Mesodermal cell (in vitro differentiated cells): ENCODE measurements around the gene CTIF.

Experiments used
- H3K27ac ChIP-seq: 2 replicates; pipeline ENCODE4 v1.7.0; 2013; ENCODE audit warnings: mild to moderate bottlenecking, low read depth, low read length, moderate library complexity; ENCODE audit not compliant: severe bottlenecking
- H3K36me3 ChIP-seq: 2 replicates; pipeline ENCODE4 v1.7.1; 2013; ENCODE audit warnings: mild to moderate bottlenecking, low read length, moderate library complexity; ENCODE audit not compliant: control insufficient read depth, insufficient read depth
- H3K4me1 ChIP-seq: one replicate; pipeline ENCODE4 v1.7.1; 2013; ENCODE audit warnings: mild to moderate bottlenecking, low read length; ENCODE audit not compliant: insufficient read depth, control insufficient read depth, poor library complexity, severe bottlenecking
- H3K4me3 ChIP-seq: 2 replicates; pipeline ENCODE4 v1.7.0; 2013; ENCODE audit warnings: low read length, control low read depth, mild to moderate bottlenecking; ENCODE audit not compliant: insufficient read depth, poor library complexity, severe bottlenecking; ENCODE audit errors: extremely low read depth
- H3K9me3 ChIP-seq: 2 replicates; pipeline ENCODE4 v1.7.1; 2013; ENCODE audit warnings: mild to moderate bottlenecking, low read length, moderate library complexity; ENCODE audit not compliant: control insufficient read depth
- WGBS, 2 experiments: methylation state at CpG; one replicate each; pipeline ENCODE4 v1.1.5; 2013; ENCODE audit warnings: missing lambda C conversion rate in 2 of 2; ENCODE audit not compliant: insufficient coverage in 2 of 2; 5-methylcytosine and 5-hydroxymethylcytosine counted together

The CTIF gene

DNA sequence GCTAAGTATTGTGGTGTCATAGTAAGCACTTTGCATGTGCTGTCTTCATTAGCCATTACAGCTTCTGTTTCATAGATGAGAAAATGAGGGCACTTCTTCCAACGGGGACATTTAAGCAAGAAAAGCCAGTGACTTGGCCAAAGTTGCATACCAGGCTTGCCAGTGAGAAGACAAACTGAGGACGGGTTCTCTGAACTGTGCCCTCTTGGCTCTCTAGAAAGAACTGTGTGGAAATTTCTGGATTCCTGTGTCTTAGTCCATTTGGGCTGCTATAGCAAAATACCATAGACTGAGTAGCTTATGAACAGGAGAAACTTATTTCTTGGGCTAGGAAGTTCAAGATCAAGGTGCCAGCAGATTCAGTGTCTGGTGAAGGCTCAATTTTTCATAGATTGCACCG lies 13.3 kb downstream of the CTIF start:
- H3K4me3 ChIP-seq, result no peak overlapping the region
- peaks cover 52% of the 10 kb centered on the region for H3K36me3 ChIP-seq
- no peaks in the 10 kb centered on the region for H3K9me3 ChIP-seq
- H3K27ac ChIP-seq, result no peak overlapping the region
- 97% methylated on average over 2 to 3 of the region's 3 CpGs for WGBS, 2 experiments
- peaks cover 14% of the 10 kb centered on the region for H3K4me1 ChIP-seq

DNA sequence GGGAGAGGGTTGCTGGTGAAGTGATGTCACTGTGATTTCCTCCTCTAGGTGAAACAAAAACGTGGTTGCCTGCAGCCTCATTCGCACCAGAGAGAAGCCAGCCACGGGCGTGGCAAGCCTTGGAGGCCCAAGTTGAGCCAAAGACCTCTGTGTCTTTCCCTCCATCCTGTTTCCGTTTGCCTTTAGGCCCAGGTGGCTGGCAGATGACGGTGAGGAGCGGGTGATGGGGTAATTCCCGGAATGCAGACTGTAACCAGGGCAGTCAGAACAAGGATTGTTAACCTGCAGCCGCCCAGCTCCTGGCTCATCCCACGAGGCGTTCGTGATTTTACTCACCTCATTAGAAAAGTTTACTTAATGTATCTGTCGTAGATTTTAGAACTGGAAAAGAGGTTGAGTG lies 14.4 kb downstream of the CTIF start:
- Histone ChIP-seq H3K36me3 (peaks cover 55% of the 10 kb centered on the region), H3K4me1 (peaks cover 3% of the 10 kb centered on the region)

DNA sequence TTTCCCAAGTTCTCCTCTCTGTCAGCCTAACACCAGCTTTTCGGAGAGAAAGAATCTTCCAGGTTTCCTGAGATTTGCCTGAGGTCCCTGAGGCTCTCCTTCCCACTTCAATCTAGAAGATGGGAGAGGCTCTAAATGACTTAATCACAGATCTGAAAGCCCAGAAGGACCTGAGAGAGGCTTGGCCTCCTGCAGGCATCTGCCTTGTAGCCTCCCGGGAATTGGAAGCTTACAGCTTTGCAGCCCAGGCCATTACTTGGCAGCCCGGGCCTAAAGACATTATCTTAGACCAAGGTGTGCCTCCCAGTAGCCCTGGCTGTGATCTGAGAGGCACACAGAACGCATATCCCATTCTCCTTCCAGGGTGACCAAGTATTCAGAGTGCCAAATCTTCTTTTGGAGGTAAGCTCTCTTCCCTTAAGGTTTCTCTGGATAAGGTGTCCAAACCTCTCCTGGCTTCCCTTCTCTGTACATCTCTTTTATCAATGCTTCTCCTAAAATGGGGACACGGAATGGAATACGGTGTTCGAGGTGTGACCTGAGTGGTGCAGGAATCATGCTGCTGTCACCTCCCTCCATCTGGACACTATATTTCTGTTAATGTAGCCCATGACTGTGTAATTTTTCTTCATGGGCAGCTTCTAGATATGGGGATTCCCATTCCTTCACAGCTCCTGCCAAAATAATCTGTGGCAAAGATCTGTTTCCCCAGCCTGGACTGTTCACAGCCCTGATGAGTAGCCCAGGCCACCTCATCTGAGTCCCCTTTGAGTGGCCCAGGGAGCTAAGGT lies 16.0 kb downstream of the CTIF start:
- WGBS, 2 experiments, result 87 to 98% methylated on average over 6 of the region's 7 CpGs
- Histone ChIP-seq H3K9me3 (no peaks in the 10 kb centered on the region), H3K4me3 (no peak overlapping the region), H3K4me1 (no peaks in the 10 kb centered on the region), H3K27ac (no peak overlapping the region), H3K36me3 (peaks cover 55% of the 10 kb centered on the region)

More for the DNA sequence above, 14.4 kb downstream of the CTIF start:
- no peaks in the 10 kb centered on the region for H3K9me3 ChIP-seq
- WGBS, 2 experiments, result 94 to 96% methylated on average over 5 to 8 of the region's 13 CpGs
- H3K4me3 ChIP-seq, result no peak overlapping the region
- H3K27ac ChIP-seq, result no peak overlapping the region

DNA sequence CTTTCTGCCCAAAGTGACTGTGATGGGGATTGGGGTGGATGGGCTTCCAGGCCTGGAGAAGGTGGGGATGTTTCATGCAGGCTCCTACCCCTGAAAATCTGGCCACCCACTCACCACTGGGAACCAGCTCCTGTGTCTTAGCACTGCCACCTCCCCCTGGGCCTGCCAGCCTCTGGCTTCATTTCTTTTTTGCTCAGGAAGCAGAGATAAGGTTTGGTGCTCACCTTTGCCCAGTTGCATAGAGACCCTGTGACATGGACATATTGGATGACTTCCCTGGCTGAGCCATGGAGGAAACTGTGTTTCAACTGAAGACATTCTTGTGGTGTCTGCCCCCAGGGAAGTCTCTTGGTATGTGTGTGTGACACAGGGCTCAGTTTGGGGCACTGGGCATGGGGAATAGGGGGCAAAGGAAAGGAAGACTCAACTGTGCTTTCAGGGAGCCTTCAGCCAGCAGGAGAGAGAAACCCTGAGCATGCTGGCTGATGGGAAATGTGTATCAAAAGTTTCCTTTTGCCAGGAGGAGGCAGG lies 16.7 kb downstream of the CTIF start:
- H3K4me3 ChIP-seq, result no peak overlapping the region
- no peaks in the 10 kb centered on the region for H3K9me3 ChIP-seq
- no peaks in the 10 kb centered on the region for H3K4me1 ChIP-seq
- peaks cover 48% of the 10 kb centered on the region for H3K36me3 ChIP-seq
- no peak overlapping the region for H3K27ac ChIP-seq

DNA sequence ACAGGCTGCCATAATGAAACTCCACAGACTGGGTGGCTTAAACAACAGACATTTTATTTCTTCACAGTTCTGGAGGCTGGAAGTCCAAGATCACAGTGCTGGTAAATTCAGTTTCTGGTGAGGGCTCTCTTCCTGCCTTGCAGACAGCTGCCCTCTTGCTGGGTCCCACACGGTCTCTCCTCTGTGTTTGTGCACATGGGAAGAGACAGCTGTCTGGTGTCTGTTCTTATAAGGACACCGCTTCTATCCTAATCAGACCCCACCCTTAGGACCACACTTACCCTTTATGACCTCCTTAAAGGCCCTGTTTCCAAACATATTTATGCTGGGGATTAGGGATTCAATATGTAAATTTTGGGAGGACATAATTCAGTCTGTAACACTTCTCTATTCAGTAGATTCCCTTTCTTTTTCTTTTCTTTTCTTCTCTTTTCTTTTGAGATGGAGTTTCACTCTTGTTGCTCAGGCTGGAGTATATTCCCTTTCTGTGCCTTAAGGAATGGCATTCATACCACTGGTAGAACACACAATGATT lies 18.9 kb downstream of the CTIF start:
- Histone ChIP-seq H3K4me1 (peaks cover 5% of the 10 kb centered on the region), H3K27ac (no peak overlapping the region), H3K36me3 (peaks cover 37% of the 10 kb centered on the region), H3K4me3 (no peak overlapping the region), H3K9me3 (no peaks in the 10 kb centered on the region)
- 60% methylated on average over 1 of the region's 2 CpGs; no CpG with 5 or more reads in 1 of the 2 experiments for WGBS, 2 experiments

DNA sequence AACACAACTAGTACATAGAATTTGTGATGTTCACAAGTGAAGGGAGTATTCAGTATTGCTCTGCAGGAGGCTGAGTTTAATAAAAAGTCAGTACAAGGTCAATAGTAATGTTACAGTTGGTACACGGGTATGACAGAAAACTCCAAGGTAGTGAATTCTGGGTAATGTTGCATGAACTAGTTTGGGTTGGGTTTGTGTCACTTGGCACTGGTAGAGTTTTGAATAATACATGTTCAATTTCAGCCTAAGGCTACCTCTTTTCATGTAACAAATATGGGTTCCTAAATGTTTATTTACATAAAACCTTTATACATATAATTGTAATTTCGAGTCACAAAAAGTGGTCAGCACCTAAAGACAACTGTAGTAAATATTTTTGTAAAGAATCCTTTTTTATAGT lies 19.4 kb downstream of the CTIF start:
- Histone ChIP-seq H3K9me3 (no peaks in the 10 kb centered on the region), H3K4me3 (no peak overlapping the region), H3K36me3 (peaks cover 31% of the 10 kb centered on the region), H3K27ac (no peak overlapping the region), H3K4me1 (peaks cover 8% of the 10 kb centered on the region)
- 89 to 100% methylated on average over 1 of the region's 2 CpGs for WGBS, 2 experiments

DNA sequence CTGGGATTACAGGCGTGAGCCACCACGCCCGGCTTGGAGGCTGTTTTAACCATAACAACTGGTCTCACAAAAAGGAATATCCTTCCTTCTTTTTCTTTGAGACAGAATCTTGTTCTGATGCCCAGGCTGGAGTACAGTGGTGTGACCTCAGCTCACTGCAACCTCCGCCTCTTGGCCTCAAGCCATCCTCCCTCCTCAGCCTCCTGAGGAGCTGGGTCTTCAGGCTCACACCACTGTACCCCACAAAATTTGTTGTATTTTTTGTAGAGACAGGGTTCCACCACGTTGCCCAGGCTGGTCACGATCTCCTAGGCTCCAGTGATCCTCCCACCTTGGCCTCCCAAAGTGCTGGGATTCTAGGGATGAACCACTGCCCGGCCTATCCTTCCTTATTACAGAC lies 21.7 kb downstream of the CTIF start:
- WGBS, 2 experiments, result 82 to 88% methylated on average over 3 to 5 of the region's 7 CpGs
- Histone ChIP-seq H3K4me3 (no peak overlapping the region), H3K27ac (no peak overlapping the region), H3K36me3 (peaks cover 22% of the 10 kb centered on the region), H3K9me3 (no peaks in the 10 kb centered on the region), H3K4me1 (peaks cover 13% of the 10 kb centered on the region)

DNA sequence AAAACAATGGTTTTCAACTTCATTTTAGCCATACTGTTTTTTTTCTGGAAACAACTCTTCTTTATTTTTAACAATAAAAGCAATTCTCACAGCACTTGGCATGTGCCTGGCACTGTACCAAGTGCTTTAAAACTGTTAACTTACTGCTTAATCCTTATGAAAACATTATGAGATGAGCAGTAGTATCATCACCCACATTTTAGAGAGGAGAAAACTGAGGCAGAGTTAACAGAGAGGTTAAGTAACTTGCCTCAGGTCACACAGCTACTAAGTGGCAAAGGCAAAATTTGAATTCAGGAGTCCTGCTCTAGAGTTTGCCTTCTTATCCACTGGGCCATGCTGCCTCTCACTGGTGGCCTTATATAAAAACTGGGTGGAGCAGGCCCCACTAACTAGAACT lies 23.2 kb downstream of the CTIF start:
- no peak overlapping the region for H3K4me3 ChIP-seq
- peaks cover 19% of the 10 kb centered on the region for H3K4me1 ChIP-seq
- no peak overlapping the region for H3K27ac ChIP-seq
- peaks cover 13% of the 10 kb centered on the region for H3K36me3 ChIP-seq
- no peaks in the 10 kb centered on the region for H3K9me3 ChIP-seq

DNA sequence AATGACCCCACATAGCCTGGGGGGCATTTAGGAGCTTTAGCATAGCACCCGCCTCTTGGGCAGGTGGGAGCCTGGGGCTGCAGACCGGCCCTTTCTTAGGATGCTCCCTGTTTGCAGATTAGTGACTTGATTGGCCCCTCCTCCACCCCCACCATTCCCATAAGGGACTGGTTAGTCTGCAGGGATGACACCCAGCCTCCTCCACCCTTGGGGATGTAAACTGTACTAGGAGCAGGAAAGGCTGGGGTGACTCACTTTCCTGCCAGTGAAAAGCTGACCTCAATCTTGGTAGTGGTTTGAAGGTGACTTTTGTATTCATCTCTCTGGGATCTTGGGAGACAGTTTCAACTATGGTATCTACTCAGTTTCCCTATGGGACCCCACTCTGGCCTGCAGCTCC lies 24.2 kb downstream of the CTIF start:
- H3K27ac ChIP-seq, result no peak overlapping the region
- H3K36me3 ChIP-seq, result peaks cover 7% of the 10 kb centered on the region
- peaks cover 19% of the 10 kb centered on the region for H3K4me1 ChIP-seq
- WGBS, 2 experiments, result 75% methylated on average over 1 of the region's 2 CpGs; no CpG with 5 or more reads in 1 of the 2 experiments
- H3K9me3 ChIP-seq, result no peaks in the 10 kb centered on the region
- H3K4me3 ChIP-seq, result no peak overlapping the region

DNA sequence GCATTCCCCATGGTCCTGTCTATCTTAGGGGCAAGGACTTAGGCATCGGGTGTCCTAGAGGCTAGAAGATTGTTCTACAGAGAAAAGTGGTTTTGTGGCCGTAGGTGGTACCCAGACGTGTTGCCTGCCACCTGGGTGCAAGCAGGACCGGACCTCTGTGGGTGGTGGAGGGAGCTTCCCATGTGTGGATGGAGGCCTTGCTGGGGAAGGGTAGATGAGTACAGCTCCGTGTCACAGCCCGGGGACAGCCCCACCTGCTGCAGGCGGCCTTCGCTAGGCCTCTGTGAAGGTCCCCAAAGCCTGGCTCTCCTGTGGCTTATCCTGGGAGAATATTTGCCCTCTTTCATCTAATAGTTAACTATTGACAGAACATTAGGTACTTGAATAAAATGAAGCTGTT lies 25.3 kb downstream of the CTIF start:
- Histone ChIP-seq H3K4me3 (no peak overlapping the region), H3K27ac (no peak overlapping the region), H3K9me3 (no peaks in the 10 kb centered on the region), H3K4me1 (peaks cover 19% of the 10 kb centered on the region), H3K36me3 (peaks cover 7% of the 10 kb centered on the region)
- whole genome bisulfite sequencing, 2 experiments, result 92 to 95% methylated on average over 4 to 8 of the region's 8 CpGs

DNA sequence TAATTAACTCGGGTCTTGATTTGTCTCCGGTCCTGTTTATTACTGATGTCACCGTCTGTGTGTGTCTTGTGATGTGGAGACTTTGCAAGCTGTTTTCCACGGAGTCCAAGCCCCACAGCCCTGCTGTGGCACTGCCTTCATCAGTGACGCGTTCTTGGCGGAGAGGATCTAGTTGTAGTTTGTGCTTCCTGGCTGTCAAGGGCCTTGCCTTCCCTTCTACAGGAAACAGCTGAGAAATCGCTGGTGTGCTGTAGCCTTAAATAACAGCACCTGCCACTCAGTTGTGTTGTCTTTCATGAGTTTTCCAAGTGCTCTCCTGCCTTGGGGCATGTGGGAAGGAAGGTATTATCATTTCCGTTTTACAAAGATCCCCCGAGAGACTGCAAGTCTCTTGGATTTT lies 26.3 kb downstream of the CTIF start:
- no peaks in the 10 kb centered on the region for H3K9me3 ChIP-seq
- H3K36me3 ChIP-seq, result peaks cover 5% of the 10 kb centered on the region
- peaks cover 19% of the 10 kb centered on the region for H3K4me1 ChIP-seq
- no peak overlapping the region for H3K4me3 ChIP-seq
- no peak overlapping the region for H3K27ac ChIP-seq
- WGBS, 2 experiments, result 91% methylated on average over 5 to 10 of the region's 10 CpGs
